NCI-H2107 treated with DMSO at 0.1 percent for 48 hours (cell line): ENCODE data around the gene CD226.
"Not testable (repeated sequence)": the region's sequence is repeated elsewhere in the genome, so short reads cannot be mapped to it uniquely, and the experiment has no call there.

ENCODE experiments used
- DNase-seq: peaks from one replicate; lab custom pipeline; 2025; ENCODE audit not compliant: unreplicated experiment; lab: John Stamatoyannopoulos, UW

CD226 gene

GRCh38 chr18:69956665-69957620, 9.3 kb upstream of the CD226 start:
- no peak for DNase-seq

GRCh38 chr18:69956057-69956456, 8.4 kb upstream of the CD226 start:
- DNase-seq, result no peak

- DNase-seq, result no peak
Observed at GRCh38 chr18:69954719-69955480, 7.2 kb upstream of the CD226 start.

GRCh38 chr18:69953191-69953590, 5.5 kb upstream of the CD226 start:
- no peak for DNase-seq

DNA sequence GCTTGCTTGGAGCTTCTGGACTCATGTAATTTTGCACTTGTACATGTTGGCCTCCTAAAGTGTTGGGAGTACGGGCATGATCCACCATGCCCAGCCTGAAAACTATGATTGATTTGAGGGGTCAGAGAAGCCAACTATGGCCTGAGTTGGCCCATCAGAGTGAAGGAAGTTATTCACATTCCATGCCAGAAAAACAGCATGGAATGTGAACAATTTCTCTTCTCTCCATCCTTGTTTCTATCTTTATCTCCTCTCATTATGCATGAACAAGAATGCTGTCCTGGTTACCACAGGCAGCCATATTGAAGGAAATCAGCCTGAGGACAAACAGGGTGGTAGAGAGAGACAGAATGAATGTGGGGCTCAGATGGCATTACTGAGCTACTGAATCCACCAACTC, 3.5 kb upstream of the CD226 start:
- no peak for DNase-seq

- no peak for DNase-seq
Observed at GRCh38 chr18:69949538-69949936, 1.9 kb upstream of the CD226 start.

GRCh38 chr18:69948919-69949537, 1.4 kb upstream of the CD226 start:
- no peak for DNase-seq

GRCh38 chr18:69948256-69948655, 583 bp upstream of the CD226 start:
- DNase-seq, result no peak

DNA sequence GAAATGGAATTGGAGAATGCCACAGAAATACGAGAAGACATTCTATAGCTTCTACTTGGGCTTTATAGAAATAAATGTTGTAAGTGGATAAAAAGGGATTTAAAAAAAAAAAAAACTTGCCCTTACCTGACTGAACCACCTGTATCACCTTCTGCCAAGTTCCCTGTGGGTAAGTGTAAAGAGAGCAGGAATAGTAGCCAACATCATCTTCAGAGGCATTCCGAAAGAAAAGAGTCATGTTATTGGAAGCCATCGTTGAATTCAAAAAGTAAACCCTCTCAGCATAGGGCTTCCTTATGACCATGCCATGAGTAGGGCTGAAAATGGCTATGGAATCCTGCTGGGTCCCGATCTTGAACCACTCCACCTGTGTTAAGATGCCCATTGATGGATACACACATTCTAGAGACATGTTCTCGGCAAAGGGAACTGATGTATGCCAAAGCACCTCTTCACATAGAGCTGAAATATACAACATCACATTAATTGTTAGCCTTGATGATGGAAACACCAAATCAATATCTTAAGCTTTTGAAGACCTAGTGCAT, 991 bp downstream of the CD226 start:
- no peak for DNase-seq

GRCh38 chr18:69945220-69946114, 2.2 kb downstream of the CD226 start:
- DNase-seq, result no peak

DNA sequence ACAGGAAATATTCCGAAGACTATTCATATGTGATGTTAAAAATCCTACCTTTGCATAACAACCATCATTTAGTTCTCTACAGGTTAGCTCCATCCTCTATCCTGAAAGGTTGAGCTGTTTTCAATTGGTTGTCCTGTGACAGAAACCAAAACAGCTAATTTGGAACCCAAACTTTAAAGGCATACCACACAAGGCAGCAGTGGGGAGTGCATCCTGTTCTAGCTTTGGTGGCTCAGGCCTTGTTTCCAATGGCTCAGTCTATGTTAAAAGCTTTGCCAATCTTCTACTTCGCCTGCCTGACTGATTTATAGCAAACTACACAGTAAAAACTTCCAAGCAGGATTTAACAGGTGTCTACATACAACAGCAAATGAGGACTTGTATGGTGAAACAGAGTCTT, 3.2 kb downstream of the CD226 start:
- no peak for DNase-seq

- no peak for DNase-seq
Observed at GRCh38 chr18:69943021-69943420, 4.7 kb downstream of the CD226 start.

GRCh38 chr18:69941183-69941582, 6.5 kb downstream of the CD226 start:
- DNase-seq, result no peak

- DNase-seq, result not testable (repeated sequence)
Observed at GRCh38 chr18:69939812-69940211, 7.9 kb downstream of the CD226 start.

DNA sequence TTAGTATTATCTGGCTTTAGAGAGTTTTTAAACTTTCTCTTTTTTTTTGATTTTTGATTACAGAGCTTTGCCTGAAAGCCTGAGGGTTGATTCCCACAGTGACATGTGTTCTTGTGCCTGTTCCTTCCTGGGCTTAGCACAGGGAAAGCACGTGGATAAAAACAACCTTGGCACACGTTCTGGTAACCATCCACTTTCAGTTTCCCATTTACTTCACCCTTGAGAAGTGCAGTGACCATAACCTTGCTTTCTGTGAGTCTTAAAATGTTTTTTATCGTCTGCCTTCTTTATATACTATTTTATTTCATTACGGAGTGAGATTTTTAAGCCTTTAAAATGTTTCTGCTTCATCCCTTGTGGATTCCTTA, 11.5 kb downstream of the CD226 start:
- DNase-seq, result no peak

- no peak for DNase-seq
Observed at GRCh38 chr18:69935319-69936190, 12.1 kb downstream of the CD226 start.

DNA sequence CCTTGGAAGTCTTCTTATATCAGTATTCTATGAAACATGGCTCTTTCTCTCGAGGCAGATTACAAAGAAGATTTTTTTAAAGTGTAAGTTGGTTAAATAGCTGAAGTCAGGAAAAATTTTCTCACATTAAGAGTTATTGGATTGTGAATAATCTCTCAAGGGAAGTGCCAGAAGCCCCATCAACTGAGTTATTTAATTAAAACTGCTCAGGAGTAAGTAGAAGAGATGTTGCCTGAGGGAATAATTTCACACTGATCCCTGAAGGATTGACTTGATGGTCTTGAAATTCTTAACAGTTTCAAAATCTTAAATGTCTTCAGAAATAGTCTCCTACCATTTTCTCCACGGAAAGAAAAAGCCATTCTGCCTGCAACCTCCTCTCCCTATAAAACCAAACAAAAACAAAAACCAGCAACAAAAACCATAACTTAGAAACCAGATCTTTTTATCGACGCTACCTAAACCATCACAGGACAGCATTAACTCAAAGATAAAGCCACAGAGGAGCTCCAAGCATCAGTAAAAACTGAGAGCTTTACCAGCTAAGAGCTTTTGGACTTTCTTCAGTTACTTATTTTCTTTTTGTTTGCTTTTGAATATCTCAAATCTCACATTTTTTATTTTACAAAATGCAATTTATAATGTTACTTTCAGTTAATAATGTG, 12.9 kb downstream of the CD226 start:
- no peak for DNase-seq

GRCh38 chr18:69929041-69929774, 18.5 kb downstream of the CD226 start:
- DNase-seq, result no peak
